NOMO-1 treated with dmso at 0.1 percent for 144 hours (cell line): Measurements from ENCODE around the gene TNRC6B.
"Not testable (repeated sequence)": the region's sequence is repeated elsewhere in the genome, so short reads cannot be mapped to it uniquely, and the experiment has no call there.

Source experiments
- DNase-seq: peaks from one replicate; lab custom pipeline; 2025; ENCODE audit not compliant: unreplicated experiment; lab: John Stamatoyannopoulos, UW

Gene TNRC6B

DNA sequence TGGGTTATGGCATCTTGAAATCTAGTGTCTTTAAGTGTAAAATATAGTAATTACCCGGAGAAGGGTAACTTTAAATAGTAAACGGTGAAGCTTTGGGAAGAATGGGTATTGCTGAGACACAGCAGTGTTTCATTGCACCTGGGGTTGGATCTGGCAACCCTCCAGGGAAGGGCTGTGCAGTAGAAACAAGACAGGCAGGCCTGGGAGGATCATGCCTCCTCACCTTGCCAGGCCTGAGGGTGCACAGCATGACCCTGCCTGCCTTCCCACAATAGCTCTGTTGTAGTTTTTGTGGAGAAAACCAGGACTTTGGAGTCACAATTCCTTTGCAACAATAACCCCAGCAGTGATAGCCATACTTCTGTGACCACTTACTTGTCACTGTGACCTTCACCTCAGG is 104.0 kb downstream of the TNRC6B start:
- DNase-seq: no peak

DNA sequence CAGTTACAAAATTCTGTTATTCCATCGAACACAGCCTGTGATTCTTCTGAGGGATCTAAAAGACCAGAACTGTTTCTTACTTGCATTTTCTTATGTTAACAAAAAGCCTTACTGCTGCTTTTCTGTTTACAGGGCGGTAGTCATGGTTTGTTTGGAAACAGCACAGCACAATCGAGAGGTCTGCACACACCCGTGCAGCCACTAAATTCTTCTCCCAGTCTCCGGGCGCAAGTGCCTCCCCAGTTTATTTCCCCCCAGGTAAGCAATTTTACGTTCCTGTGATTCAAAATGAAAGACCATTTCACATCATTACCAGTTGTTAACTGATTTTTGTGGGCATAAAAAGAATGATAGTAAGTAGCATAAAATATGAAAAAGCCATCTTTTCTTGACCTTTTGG is 107.8 kb downstream of the TNRC6B start:
- DNase-seq: no peak

- DNase-seq: peak; percentile 75
These were observed 112.3 kb downstream of the TNRC6B start for GRCh38 chr22:40289991-40290459.

DNA sequence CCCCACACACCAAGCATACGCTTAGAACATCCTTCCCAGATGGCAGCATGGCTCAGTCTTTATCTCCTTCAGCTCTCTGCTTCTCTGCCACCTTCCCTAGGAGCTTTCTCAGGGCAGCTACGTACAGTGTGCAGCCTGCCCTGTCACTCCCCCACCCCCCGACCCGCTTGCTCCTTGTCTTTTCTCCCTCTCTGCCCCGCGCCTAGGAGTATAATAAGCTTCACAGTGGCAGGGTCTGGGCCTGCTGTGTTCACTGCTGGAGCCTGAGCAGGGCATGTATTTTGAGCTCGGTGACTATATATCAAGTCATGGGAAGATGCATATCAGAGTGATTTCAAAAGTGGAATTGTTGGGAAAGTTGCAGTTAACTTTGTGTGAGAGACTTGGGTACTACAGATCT is 112.8 kb downstream of the TNRC6B start:
- DNase-seq: no peak

GRCh38 chr22:40294696-40295095 is 117.0 kb downstream of the TNRC6B start:
- no peak for DNase-seq

GRCh38 chr22:40300316-40300715 is 122.6 kb downstream of the TNRC6B start:
- DNase-seq: no peak

- no peak for DNase-seq
These were observed 123.4 kb downstream of the TNRC6B start for GRCh38 chr22:40300884-40301672.

- DNase-seq: no peak
These were observed 124.4 kb downstream of the TNRC6B start for GRCh38 chr22:40302149-40302548.

- no peak for DNase-seq
These were observed 127.9 kb downstream of the TNRC6B start for GRCh38 chr22:40305625-40306024.

DNA sequence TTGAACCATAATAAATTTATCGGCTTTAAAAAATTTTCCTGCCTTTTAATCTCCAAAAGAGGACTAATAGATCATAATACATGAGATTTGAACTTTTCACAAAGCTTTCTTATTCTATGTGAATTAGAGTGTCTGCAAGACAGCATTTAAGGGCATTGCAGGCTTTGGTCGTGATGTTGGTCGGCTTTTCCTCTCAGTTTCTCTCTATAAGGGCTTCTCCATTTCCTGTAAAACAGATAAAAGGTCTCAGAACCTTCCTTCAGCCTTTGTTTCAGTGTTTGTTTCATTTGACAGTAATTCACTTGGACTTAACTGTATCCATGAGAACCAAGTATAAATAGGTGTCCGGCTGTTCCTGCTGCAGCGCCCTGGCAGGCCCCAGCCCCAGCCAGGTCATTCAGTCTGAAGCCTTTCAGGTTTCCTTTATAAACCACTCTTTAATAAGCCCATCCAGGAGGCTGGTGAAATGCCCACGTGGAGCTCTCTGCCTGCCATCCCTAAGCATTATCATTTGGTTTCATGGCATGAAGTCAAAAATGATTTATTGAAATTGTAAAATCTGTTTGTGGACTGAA is 131.4 kb downstream of the TNRC6B start:
- DNase-seq: no peak

DNA sequence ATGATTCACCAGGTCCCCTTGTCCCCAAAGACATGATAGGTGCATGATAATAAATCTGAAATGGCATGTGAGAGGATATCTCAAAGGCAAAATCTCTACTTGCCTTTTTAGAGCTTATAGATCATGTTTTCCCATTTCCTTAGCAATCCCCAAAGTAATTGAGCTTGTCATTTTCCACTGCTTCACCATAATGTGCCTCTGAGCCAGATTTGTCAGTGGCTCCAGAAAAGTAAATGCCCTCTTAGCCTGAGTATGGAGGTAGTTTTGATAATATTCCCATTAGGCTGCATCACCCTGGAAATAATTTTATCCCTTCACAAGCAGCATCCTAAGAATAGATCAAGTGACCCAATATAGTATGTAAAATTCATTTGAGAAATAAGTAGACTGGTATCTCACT is 131.9 kb downstream of the TNRC6B start:
- DNase-seq: no peak

DNA sequence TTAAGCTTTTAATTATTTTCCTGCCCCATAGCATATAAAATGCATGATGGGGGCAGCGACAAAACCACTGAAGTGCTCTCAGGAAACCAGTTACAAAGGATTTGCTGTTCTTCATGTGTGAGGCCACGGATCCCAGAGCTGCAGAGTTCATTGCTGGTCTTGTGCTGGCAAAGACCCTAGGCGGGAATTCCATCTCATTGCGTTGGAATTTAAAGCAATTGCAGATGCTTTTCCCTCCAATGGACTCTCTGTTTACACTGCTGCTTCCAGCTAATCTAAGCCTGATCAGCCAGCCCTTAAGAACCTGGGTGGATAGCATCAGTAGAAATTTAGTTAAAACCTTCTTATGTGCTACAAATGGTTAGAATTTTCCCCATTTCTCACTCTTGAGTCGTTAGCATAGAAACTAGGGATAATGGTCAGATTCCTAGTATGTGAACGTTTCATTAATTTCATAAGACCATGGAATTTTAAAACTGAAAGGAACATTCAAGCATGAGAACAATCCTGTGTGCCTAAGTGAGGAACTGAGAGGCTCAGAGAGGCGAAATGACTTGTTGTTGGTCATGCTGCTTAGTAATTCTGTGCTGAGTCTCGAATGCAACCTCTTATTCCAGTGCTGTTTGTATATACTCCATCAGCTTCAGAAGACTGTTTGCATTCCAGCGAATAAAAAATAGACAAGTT is 132.5 kb downstream of the TNRC6B start:
- DNase-seq: no peak

DNA sequence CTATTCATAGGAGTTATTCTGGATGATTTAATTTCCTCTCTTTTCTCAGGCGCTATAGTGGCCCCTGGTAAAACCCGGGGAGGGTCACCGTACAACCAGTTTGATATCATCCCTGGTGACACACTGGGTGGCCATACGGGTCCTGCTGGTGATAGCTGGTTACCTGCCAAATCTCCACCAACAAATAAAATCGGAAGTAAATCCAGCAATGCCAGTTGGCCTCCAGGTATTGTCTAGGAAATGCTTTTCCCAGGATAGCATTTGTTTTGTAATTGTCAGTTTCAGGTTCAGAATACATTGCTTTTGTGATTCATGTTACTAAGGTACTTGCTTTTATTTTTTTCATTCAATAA is 133.0 kb downstream of the TNRC6B start:
- DNase-seq: no peak

DNA sequence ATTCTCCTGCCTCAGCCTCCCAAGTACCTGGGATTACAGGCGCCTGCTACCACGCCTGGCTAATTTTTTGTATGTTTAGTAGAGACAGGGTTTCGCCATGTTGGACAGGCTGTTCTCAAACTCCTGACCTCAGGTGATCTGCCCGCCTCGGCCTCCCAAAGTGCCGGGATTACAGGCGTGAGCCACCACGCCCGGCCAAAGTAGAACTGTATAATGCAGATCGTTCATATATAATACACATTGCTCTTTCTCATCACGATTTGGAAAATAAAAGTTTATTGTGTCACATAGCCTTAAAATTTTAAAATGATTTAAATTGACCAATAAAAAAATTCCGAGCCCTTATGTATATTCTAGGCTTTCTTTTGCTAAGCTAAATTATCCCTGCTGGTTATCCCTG is 133.9 kb downstream of the TNRC6B start:
- DNase-seq: not testable (repeated sequence)

DNA sequence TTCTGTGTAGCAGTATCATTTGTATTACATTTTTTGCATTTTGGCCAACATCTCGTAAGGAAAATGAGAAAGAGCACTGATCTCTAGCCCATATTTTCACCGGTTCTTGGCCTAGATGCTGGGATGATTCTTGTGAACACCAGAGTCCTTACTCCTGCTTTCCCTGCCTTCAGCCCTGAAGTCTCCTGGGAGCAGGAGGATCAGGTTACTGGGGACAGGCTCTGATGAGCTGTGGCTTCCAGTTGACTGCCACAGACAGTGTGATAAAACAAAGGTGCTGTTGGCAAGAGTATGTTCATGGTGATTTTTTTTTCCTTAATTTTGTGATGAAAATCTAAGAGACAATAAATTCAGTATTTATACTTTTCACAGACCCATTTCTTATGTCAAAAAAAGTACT is 134.3 kb downstream of the TNRC6B start:
- DNase-seq: no peak

- DNase-seq: no peak
These were observed 135.3 kb downstream of the TNRC6B start for GRCh38 chr22:40313007-40313406.

GRCh38 chr22:40314041-40314440 is 136.3 kb downstream of the TNRC6B start:
- DNase-seq: no peak

DNA sequence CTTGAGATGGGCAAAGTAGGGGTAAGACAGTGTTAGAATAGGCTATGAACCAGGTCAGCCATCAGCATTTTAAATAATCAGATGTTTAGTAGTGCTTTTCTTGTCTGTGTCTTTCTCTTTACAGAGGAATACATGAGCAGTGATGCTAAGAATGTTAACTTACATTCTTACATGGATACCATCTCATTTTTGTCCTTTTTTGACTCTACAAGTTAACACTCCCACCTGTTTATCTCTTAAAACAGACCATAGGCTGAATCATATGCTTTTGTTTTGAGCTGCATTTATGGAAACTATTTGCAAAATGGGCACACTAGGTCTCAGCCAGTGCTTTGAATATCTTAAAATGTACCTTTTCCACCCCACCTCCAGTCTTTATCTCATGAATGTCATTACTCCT is 143.0 kb downstream of the TNRC6B start:
- DNase-seq: no peak

DNA sequence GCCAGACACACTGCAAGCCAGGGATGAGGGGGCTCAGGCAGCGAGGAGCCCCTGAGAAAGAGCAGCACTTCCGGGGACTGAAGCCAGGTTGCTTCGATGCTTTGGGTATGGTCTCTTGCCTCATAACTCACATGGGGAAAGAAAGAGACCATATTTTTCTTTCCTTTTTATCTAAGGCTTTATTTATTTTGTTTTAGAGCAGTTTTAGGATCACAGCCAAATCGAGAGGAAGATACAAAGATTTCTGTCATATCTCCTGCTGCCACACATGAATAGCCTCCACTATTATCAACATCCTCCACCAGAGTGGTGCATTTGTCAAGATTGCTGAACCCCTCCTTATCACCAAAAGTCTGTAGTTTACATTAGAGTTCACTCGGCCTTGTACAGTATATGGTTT is 144.3 kb downstream of the TNRC6B start:
- DNase-seq: no peak

- DNase-seq: no peak
These were observed 145.2 kb downstream of the TNRC6B start for GRCh38 chr22:40322818-40323447.

DNA sequence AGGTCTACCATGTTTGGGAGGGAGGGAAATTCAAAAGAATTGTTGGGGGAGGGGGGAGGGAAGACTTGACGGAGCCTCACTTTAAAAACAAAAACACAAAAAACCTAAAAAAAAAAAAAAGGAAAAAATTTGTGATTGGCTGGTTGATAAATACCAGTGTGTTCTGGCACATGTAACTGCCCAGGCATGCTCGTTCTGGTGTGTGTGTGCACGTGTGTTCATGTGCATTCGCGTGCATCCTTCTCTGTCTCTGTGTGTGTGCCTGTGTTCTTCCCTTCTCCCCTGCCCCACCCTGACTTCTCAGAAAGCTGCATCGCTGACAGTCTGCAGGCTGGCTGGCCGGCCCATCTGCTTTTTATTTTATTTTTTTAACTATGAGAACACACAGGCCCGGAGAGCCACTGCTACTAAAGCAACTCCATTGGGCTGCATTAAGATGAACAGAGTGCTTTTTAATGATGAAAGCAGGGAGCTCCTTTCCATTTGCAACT is 146.0 kb downstream of the TNRC6B start:
- no peak for DNase-seq
